GM19328 (cell line): ENCODE measurements around the gene AP3S1.
"Not testable (repeated sequence)": the region's sequence is repeated elsewhere in the genome, so short reads cannot be mapped to it uniquely, and the experiment has no call there.

Experiments used
- ATAC-seq: cut with Tn5 transposase; IDR thresholded peaks from one replicate; pipeline ENCODE4 v1.9.1; 2021; ENCODE audit warnings: mild to moderate bottlenecking, moderate library complexity; ENCODE audit not compliant: unreplicated experiment

AP3S1 gene

DNA sequence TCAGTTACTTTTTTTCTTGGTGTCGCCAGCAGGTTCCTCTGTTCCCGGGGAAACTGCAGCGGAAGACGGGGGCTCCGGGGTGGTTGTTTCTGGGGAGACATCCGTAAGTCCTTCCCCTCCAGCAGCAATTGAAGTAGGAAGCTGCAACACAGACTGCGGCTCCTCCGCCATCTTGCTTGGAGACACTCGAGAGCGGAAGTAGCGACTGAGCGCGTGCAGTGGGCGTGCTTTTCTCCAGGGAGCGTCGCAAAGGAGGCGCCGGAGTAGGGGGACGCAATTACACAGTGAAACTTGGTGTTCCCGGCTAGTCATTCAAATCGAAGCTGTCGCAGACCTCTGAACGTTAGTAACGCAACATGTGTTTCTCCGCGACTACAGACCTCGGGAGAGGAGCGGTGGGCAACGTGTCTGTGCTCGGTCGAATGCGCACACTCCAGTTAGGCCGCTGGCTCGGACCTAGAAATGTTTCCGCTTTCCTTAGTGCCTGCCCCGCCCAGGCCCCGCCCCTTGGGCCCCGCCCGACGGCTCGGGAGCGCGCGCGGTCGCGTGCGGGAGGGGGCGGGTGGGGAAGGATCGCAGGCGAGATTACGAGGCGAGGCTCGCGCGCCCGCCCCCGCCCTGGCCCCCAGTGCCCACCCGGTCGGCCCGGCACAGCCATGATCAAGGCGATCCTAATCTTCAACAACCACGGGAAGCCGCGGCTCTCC is at the start of gene AP3S1, which contains the start of gene ATG12:
TSS of gene AP3S1 (plus strand) at position 554 of the 707 bp plus-strand sequence. CDS start at position 657, 103 bp downstream.
TSS of gene ATG12 (minus strand) at position 184 of the 707 bp plus-strand sequence. CDS start at position 171, 13 bp downstream.
- peak; percentile 78 for ATAC-seq

DNA sequence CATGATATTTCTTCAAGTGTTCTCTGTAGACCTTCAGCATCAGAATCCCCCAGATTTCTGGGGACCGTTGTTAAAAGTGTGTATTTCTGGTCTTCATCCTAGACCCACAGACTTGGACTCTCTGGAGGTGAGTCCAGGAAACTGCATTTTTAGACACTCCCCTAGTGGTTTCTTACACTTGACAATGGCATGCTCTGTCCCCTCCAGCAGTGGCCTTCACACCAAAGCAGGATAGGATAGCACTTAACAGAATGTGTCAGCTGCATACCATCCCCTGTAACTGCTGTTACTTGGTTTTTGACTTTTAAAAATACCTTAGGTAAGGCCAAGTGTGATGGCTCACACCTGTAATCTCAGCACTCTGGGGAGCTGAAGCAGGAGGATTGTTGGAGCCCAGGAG is 46.0 kb upstream of the AP3S1 start:
- no peak for ATAC-seq

DNA sequence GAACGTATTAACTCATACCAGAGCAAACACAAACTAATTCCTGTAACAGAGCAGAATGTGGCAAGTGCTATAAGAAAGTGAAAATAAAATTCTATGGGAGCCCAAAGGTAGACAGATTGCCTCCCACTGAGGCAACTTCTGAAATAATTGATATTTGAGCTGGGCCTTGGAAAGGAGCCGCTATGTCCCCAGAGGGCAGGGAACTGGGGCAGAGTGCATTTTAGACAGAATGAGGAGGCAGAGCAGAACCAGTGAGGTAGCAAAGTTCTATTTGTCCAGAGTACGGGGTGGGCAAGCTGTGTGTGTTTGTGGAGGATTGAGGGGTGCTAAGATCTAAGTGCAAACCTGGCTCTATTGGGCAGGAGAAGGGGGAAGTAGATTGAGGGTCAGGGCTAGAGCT is 45.1 kb upstream of the AP3S1 start:
- no peak for ATAC-seq

DNA sequence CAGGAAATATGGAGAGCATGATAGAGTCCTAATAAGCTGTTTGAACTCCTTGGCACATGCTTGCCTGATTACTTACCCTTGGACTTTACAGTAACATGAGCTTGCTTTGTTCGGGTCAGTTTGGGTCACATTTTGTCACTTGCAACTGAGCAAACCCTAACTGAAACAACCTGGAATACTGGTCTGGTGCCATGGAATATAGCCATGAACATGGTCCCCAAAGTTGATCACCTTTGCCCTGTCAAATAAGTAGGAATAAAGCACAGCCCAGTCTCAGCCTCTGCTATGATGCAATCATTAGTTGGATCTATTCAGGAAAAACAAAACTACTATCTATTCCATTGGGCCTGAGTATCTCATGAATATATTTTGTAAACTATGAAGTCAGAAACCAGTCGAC is 43.5 kb upstream of the AP3S1 start:
- no peak for ATAC-seq

DNA sequence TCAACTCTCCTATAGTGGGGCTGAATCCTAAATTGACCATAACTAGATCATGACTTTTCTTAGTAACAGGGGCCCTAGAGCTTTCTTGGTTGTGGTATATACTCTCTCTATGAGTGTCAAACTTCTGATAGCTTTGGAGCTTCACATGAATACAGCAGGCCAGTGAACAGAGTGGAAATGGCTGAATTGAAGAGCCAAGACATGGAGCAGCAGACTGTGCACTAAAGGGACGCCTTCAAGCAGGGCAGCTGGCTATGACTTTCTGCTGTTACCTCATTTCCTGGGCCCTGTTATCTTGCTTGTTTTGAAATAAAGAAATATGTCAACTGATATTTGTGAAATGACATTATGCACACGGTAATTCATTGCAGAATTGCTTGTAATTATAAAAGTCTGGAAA is 41.6 kb upstream of the AP3S1 start:
- no peak for ATAC-seq

DNA sequence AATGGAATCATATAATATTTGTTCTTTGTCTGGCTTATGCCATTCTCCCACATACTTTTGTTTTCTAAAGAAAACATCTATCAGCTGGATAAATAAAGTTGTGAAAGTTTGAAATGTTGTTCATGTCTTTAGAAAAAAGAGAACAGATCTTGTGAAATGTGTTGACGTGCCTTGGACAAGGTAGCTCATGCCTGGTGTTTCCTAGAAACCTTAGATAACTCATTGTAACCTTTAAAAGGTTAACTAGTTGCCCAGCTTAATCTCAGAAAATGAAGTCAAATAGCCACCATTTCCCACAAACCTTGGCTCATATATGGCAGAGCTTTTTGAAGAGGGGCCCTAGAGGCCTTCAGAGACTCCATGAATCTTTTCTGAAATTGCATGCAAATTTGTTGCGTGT is 40.6 kb upstream of the AP3S1 start:
- ATAC-seq, result no peak

DNA sequence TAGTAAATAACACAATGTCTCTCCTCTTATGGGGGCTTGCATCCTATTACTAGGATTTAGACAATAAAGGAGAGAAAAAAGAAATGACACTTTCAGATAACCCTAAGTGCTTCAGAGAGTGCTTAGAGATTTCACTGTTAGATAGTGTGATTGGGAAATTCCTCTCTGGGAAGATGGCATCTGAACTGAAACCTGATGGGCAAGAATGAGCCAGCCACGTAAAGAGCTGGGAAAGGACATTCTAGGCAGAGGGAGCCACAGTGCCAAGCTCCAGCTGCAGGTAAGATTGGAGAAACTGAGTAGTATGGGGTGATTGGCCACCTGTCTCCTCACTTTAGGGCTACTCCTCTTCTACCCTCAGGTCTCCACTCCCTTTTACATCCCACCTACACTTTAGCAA is 39.8 kb upstream of the AP3S1 start:
- no peak for ATAC-seq

DNA sequence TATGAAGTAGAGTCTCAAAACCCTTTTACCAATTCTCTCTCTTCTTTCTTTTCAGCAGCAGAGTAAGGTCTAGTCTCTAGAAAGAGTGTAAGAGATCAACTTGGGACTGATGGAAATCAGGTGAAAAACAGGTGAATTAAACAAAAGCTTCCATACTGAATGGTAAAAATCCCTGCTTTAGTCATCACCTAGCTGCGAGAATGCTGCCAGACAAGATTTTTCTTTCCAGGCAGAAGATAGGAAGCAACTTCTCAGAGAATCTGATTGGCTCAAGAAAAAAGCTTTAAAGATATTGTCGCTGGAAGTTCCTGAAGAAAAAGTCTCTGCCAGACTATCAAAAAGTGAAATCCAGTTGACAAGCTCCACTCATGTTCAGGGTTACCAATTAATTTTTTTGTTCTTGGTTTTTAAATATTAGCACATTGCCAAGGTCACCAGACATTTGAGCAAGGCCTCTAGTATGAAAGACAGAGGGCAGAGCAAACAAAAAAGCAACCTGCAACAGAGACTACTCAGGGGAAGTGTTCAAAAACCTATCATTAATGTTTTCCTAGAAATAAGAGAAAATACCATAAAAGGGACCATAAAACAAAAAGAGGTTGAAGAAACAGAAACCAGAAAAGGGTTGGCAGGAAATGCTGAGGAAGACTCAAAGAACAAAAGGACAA is 34.6 kb upstream of the AP3S1 start:
- no peak for ATAC-seq

DNA sequence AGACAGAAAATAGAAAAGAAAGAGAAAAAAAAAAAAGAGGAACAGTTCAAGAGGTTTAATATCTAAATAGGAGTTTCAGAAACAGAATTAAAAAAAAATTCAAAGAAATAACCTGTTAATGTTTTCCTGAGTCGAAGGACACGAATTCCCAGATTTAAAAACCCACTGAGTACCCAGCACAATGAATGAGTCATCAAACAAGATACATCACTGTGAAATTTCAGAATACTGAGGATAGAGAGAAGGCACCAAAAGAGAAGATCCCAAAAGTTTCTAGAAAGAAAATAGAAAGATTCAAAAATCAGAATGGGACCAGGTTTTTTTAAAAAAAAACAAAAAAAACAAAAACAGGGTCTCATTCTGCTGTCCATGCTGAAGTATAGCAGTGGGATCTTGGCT is 34.1 kb upstream of the AP3S1 start:
- no peak for ATAC-seq

DNA sequence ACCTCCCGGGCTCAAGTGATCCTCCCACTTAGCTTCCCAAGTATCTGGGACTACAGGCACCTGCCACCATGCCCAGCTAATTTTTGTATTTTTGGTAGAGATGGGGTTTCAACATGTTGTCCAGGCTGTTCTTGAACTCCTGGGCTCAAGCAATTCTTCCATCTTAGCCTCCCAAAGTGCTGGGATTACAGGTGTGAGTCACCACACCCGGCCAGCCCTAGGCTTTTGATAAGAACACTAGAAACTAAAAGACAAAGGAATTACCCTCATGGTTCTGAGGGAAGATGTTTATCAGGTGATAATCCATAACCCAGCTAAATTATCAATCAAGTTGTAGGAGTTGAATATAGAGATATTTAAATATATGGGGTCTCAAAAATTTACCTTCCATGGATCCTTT is 33.7 kb upstream of the AP3S1 start:
- not testable (repeated sequence) for ATAC-seq

DNA sequence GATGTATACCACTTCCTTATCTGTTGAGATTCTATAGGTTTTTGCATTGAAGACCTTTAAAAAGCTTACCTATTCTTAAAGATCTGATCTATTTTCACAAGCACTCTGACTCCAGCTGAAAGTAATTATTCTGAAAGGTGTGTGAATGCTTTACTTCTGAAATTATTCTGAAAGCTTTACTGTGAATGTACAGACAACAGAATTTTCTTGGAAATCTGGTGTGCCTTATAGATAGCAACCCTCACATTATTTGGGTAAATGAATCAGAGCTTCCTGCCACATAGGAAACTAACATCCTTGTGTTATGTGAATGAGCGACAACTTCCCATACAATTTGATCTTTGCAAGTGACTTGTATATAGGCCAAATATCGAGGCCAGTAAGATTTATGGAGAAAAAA is 31.8 kb upstream of the AP3S1 start:
- ATAC-seq, result no peak

DNA sequence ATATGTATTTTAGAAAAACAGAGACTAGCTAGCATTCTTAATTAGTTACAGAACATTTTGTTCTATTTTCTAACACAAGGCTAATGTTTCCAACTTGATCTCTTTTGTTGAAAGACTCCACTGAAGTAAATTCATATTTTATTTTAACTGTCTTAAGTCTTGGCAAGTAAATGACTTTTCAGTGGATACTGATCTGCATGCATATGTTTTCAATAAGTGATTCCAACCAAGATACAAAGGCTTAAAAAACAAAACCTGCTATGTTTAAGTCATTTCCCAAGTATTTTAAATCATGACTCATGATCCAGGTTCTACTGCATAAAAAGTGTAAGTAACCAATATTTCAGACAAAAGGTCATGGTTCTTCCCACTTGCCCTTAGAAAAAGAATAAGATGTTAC is 31.0 kb upstream of the AP3S1 start:
- ATAC-seq, result no peak

DNA sequence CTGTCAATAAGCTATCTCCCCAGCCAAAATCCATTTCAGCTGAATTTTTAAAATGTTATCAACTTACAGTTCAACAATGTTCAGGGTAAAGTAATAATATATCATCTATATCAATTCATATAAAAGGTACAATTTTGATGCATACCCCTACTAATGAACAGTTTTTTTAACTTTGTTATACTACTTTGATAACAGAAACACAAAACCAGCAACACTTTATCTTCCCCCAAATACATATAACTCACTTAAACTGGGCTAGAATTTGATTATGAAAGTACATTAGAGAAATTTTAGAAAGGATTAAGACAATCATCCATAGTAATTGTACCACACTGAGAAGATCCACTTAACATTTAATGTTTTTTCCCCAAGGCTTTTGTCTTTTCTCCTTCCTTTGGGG is 30.3 kb upstream of the AP3S1 start:
- ATAC-seq, result no peak

DNA sequence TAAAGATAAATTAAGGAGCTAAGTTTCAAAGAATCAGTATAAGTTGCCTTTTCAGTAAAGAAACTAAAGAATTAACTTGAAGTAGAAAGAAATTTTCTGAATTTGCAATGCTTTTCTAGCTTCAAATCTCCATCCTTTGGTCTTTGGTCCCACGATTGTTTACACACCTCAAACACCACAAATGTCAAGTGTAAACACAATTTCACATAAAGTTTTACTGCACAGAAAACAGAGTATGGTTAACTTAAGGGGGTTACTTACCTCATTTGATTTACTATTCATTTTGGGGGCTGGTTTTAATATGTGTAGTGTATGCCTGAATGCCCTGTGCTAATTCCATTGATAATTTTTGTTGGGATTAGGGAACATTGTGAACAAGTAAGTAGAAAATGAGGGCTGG is 29.4 kb upstream of the AP3S1 start:
- no peak for ATAC-seq

DNA sequence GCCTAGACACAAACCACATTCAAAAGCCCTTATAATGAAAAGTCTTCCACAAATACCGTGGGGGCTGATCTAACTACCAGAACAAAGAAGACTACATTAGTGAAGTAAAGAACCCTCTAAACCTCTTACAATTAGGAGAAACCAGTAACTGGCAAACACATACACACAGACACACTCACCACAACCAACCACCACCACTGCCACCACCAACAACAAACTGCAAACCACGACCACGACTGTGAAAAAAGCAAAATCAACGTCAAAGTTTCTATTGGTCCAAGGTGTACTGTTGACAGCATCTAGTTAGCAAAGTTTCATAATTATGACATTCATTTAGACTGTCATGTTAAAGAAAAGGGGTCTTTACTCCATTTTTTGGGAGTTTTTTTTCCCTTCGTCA is 28.0 kb upstream of the AP3S1 start:
- no peak for ATAC-seq

DNA sequence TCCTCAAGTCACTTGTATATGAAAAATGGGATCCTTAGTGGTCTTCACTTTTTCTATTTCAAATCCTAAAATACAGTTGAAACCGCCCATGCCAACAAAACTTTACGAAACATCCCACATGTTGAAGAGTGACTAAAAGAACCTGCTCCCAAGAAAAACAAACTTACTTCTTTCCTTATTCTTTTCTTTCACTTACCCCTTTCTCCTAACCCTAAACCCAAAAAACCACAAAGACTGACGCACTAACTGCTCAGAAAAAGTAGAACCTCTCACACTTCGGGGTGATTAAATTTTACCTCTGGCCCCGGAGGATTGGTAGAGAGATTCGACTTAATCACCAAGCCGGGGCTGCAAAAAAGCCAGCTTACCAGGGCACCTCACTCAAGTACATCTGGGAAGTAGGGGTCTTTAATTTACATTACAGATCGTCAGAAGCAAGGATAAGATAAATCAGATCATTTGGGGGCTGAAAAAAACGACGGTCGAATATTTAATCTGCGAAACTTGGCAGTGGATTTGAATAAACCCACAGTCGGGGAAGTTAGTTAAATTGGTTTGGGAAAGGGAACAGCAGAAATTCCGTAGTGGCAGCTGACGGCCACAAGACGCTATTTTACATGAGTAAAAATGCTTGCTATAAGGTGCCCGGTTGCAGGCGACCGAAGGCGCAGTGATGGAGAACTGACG is 26.6 kb upstream of the AP3S1 start:
- no peak for ATAC-seq

DNA sequence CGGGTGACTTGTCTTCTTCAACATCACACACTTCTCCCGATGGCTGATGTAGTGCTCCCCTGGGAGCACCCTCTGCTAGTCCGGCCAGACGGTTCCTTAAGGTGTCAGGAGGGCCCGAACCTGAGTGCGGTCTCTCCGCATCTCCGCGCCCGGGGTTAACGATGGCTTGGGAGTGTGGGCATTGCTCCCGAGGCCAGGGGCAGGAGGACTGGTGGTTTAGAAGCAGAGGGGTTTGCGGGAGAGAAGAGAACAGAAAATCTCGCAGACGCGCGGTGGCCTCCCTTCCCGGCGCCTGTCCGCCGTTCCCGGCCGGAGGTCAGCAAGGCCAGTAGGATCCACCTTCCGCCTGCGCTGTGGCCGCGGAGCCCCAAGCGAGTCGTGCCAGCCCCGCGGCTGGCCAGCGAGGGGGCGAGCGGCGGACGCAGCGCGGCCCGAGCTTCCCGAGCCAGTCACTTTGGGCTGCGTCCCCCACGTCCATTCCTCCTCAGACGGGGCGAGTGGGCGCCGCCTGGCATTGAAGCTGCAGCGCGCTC is 26.0 kb upstream of the AP3S1 start:
- ATAC-seq, result no peak

DNA sequence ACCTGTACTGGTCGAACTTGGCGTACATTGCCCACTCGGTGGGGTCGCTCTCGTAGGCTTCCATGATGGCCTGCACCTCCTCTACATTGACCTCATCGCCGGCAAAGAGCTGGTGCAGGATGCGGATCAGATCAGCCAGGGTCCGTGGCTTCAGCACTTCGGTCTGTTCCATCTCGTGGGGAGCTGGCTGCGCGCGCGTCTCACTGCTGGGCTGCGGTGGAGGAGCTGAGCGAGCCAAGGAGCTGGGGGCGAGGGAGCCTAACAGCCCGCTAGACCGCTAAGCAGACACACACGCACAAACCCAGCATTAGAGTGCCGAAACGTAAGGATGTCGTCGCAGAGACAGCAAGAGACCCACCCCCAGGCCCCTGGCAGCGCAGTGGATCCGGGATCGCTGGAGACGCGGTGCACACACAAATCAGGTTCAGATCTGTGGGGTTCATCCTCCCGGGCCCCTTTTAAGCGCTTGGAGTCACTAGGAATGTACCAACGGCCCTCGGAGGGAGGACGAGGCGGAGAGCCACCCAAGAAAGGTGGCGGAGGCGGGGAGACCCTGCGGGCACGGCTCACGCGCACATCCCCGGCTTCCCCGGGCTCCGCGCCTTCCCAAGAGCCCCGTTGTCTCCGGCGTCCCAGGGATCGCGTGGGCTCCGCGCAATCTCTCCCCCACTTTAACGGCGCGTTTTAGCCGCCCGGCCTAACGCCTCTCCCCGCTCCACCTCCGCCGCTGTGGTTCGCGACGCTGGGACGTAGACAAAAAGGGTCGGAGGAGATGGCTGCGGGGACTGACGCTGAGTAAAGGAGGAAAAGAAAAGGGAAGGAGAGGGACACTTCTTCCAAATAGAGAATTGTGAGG is 25.3 kb upstream of the AP3S1 start, which contains the start of gene CDO1:
TSS of gene CDO1 (minus strand) at position 434 of the 856 bp plus-strand sequence. CDS start at position 172, 262 bp downstream.
- no peak for ATAC-seq

DNA sequence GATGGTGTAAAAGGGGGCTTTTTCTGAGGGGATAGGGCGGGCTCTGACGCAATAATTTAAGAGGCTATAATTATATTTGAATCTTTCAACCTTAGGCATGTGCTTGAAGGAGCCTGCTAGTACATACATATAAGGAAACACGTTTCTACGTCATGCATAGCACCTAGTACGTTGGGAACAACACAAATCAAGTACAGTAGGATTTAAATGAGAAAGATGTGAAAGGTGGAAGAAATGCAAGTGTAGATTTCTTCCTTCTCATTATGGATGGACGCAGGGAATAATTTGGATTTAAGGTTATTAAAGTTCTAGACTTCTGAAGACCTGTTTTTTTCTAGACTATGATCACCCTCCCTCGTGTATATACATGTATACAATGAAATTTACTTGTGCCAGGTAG is 24.3 kb upstream of the AP3S1 start:
- ATAC-seq, result no peak

DNA sequence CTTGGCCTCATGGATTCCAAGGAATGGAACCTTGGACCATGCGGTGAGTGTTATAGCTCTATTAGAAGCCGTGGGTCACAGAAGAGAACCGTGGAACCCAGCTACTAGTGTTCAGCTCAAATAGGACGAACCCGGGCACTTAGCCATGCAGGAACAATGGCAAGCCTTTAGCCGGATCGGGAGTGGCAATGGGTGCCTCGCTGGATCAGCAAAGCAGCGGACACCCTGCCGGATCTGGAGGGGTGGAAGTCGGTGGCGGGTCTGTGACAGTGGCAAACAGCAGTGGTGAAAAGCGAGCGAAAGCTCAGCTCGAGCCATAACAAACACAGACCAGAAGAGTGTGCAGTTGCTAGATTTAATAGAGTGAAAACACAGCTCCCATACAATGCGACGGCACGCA is 22.9 kb upstream of the AP3S1 start:
- no peak for ATAC-seq

DNA sequence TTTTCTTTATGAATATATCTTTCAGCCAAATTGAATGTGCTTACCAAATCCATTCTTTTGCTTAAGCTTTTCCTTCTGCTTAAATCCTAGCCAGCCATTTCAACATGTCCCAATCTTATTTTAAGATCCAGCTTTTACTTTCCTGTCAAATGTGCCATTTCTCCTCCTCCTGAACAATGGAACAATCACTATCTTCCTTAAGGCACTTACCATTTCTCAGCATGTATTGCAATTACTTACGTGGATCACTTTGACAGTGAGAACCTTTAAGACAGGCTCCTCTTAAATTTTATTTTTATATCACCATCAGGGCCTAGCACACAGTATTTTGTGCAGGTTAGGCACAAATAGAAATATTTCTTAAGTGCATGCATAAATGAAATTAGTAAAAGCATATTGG is 20.9 kb upstream of the AP3S1 start:
- no peak for ATAC-seq
